Esophagus muscularis mucosa (tissue), 4 donors: ENCODE measurements around the gene ROBO1.

ENCODE experiments used
- EP300 ChIP-seq: sonication (generic); formaldehyde crosslinking; IDR thresholded peaks from one replicate; pipeline ENCODE4 v1.6.1; 2017; ENCODE audit warnings: antibody characterized with exemption
- POLR2A ChIP-seq: fragments of 450-650 bp; IDR thresholded peaks from one replicate; pipeline ENCODE4 v1.6.1; 2017; ENCODE audit warnings: antibody characterized with exemption, moderate library complexity, mild to moderate bottlenecking, low read depth
- POLR2AphosphoS5 ChIP-seq, 2 donors: sonication (generic); formaldehyde crosslinking; IDR thresholded peaks; one replicate each; pipeline ENCODE4 v1.6.1; 2017; ENCODE audit warnings: antibody characterized with exemption in 2 of 2
- TF ChIP-seq, protein P1 (sequence below), 3 experiments: fragments of 200-600 bp in 2 of 3; fragments of 450-650 bp in 1 of 3; sonication (generic) in 2 of 3; IDR thresholded peaks; one replicate each; pipeline ENCODE4 v1.5.1; 2017 to 2019; ENCODE audit warnings: antibody characterized with exemption in 3 of 3, mild to moderate bottlenecking in 2 of 3, moderate library complexity in 1 of 3

DNA sequence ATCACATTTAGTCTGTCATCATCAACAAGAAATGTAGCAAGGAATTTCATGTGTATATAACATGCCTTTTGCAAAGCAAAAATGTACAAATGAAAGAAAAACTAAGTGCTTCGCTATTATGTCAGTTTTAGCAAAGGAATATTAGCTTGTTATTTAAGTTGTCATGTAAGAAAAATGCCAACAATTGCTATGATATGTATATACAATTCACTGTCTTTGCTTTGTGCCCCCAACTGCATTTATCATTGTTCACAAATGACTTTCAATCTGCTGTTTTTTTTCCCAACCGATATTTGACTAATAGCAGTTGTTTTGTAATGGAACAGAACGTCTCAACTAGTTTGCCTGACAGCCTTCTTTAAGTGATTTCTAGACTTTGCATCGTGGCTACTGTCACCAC, 207.1 kb downstream of the ROBO1 start:
- TF ChIP-seq POLR2AphosphoS5 (IDR thresholded peaks at IDR 0.05) = no peak
- TF ChIP-seq, protein P1, sequence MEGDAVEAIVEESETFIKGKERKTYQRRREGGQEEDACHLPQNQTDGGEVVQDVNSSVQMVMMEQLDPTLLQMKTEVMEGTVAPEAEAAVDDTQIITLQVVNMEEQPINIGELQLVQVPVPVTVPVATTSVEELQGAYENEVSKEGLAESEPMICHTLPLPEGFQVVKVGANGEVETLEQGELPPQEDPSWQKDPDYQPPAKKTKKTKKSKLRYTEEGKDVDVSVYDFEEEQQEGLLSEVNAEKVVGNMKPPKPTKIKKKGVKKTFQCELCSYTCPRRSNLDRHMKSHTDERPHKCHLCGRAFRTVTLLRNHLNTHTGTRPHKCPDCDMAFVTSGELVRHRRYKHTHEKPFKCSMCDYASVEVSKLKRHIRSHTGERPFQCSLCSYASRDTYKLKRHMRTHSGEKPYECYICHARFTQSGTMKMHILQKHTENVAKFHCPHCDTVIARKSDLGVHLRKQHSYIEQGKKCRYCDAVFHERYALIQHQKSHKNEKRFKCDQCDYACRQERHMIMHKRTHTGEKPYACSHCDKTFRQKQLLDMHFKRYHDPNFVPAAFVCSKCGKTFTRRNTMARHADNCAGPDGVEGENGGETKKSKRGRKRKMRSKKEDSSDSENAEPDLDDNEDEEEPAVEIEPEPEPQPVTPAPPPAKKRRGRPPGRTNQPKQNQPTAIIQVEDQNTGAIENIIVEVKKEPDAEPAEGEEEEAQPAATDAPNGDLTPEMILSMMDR (IDR thresholded peaks at IDR 0.05) = no peak
- no peak for TF ChIP-seq POLR2A
- no peak for TF ChIP-seq EP300
